Trophoblast cell (in vitro differentiated cells and primary cell): Measurements from ENCODE around the gene CDCA7L.

ENCODE experiments used
- DNase-seq, 2 donors: peaks; one replicate each; pipeline ENCODE4 v3.0.0-alpha.2; 2016
- H2AFZ ChIP-seq: 2 replicates; pipeline ENCODE4 v1.6.1; 2013; ENCODE audit warnings: low read length, moderate library complexity, mild to moderate bottlenecking; ENCODE audit not compliant: insufficient read depth, poor library complexity
- H2AK5ac ChIP-seq: 2 replicates; pipeline ENCODE4 v1.6.1; 2013; ENCODE audit warnings: mild to moderate bottlenecking, low read length
- H2BK120ac ChIP-seq: 2 replicates; pipeline ENCODE4 v1.6.1; 2013; ENCODE audit warnings: low read length, mild to moderate bottlenecking, moderate library complexity; ENCODE audit not compliant: insufficient read depth, poor library complexity
- H2BK12ac ChIP-seq: 2 replicates; pipeline ENCODE4 v1.6.1; 2013; ENCODE audit warnings: mild to moderate bottlenecking, low read length, moderate library complexity
- H2BK5ac ChIP-seq: 2 replicates; pipeline ENCODE4 v1.6.1; 2013; ENCODE audit warnings: low read length, low read depth, moderate library complexity, mild to moderate bottlenecking; ENCODE audit not compliant: poor library complexity
- H3K14ac ChIP-seq: 2 replicates; pipeline ENCODE4 v1.6.1; 2013; ENCODE audit warnings: mild to moderate bottlenecking, low read length
- H3K18ac ChIP-seq: 2 replicates; pipeline ENCODE4 v1.6.1; 2013; ENCODE audit warnings: mild to moderate bottlenecking, low read length
- H3K23ac ChIP-seq: 2 replicates; pipeline ENCODE4 v1.6.1; 2013; ENCODE audit warnings: low read length
- H3K27ac ChIP-seq: 2 replicates; pipeline ENCODE4 v1.5.1; 2013; ENCODE audit warnings: low read depth, mild to moderate bottlenecking, inconsistent platforms, low read length, moderate library complexity
- H3K27me3 ChIP-seq: 2 replicates; pipeline ENCODE4 v1.6.1; 2013; ENCODE audit warnings: inconsistent platforms, mild to moderate bottlenecking, low read length, moderate library complexity; ENCODE audit not compliant: insufficient read depth
- H3K36me3 ChIP-seq, 2 experiments: 1 replicate in 1 of 2; 2 replicates in 1 of 2; pipeline ENCODE4 v1.6.1; 2013; ENCODE audit warnings: low read length in 2 of 2, mild to moderate bottlenecking in 2 of 2, moderate library complexity in 1 of 2; ENCODE audit not compliant: insufficient read depth in 2 of 2, control insufficient read depth in 1 of 2
- H3K4ac ChIP-seq: 2 replicates; pipeline ENCODE4 v1.6.1; 2013; ENCODE audit warnings: low read depth, mild to moderate bottlenecking, low read length, moderate library complexity
- H3K4me1 ChIP-seq, 2 experiments: 1 replicate in 1 of 2; 2 replicates in 1 of 2; pipeline ENCODE4 v1.6.1; 2013; ENCODE audit warnings: low read length in 2 of 2, mild to moderate bottlenecking in 2 of 2, moderate library complexity in 1 of 2; ENCODE audit not compliant: insufficient read depth in 2 of 2, control insufficient read depth in 1 of 2
- H3K4me2 ChIP-seq: 2 replicates; pipeline ENCODE4 v1.6.1; 2013; ENCODE audit warnings: inconsistent platforms, mild to moderate bottlenecking, low read length, moderate library complexity
- H3K4me3 ChIP-seq: 2 replicates; pipeline ENCODE4 v1.5.1; 2013; ENCODE audit warnings: mild to moderate bottlenecking, low read depth, low read length, inconsistent platforms
- H3K79me1 ChIP-seq: one replicate; pipeline ENCODE4 v1.6.1; 2013; ENCODE audit warnings: low read length
- H3K79me2 ChIP-seq: 2 replicates; pipeline ENCODE4 v1.6.1; 2013; ENCODE audit warnings: low read length, mild to moderate bottlenecking; ENCODE audit not compliant: control insufficient read depth, insufficient read depth, poor library complexity
- H3K9ac ChIP-seq: 2 replicates; pipeline ENCODE4 v1.6.1; 2013; ENCODE audit warnings: mild to moderate bottlenecking, low read length
- H3K9me3 ChIP-seq: 2 replicates; pipeline ENCODE4 v1.6.1; 2013; ENCODE audit warnings: low read depth, mild to moderate bottlenecking, control low read depth, inconsistent platforms, low read length; ENCODE audit not compliant: insufficient read depth
- H4K12ac ChIP-seq: 2 replicates; pipeline ENCODE4 v1.6.1; 2013; ENCODE audit warnings: low read depth, mild to moderate bottlenecking, low read length, moderate library complexity
- H4K8ac ChIP-seq: 2 replicates; pipeline ENCODE4 v1.6.1; 2013; ENCODE audit warnings: low read depth, mild to moderate bottlenecking, low read length, moderate library complexity
- H4K91ac ChIP-seq: one replicate; pipeline ENCODE4 v1.6.1; 2013; ENCODE audit warnings: low read depth, mild to moderate bottlenecking, low read length, moderate library complexity
- WGBS: extraction: QIAGEN DNeasy Blood & Tissue Kit; methylation state at CpG from one replicate; pipeline ENCODE4 v1.1.7; 2013; ENCODE audit warnings: missing lambda C conversion rate; ENCODE audit not compliant: insufficient read length, insufficient coverage; ENCODE audit errors: extremely low coverage; 5-methylcytosine and 5-hydroxymethylcytosine counted together

Gene CDCA7L

DNA sequence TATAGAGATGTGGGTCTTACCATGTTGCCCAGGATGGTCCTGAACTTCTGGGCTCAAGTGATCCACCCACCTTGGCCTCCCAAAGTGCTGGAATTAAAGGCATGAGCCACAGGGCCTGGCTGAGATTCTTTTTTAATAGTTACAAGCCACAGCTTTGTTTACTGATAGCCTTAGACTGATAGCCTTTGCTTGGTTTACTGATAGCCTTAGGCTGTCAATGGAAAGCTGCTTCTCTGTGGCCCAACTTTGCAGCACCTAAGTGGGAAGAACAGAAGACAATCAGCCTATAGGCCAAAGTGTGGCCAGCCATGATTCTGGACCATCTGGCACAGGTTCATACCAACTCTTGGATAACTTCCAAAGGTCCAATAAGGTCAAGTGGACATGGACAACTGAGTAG, 24.1 kb upstream of the CDCA7L start:
- no peak overlapping the region for H3K23ac ChIP-seq
- no peak overlapping the region for H2AK5ac ChIP-seq
- H3K18ac ChIP-seq = no peak overlapping the region
- H3K4ac ChIP-seq = no peak overlapping the region
- no peaks in the 10 kb centered on the region for H3K36me3 ChIP-seq
- H4K12ac ChIP-seq = no peak overlapping the region
- no peaks in the 10 kb centered on the region for H3K79me1 ChIP-seq
- no peaks in the 10 kb centered on the region for H3K27me3 ChIP-seq
- no peak overlapping the region for H3K4me2 ChIP-seq
- peak in 1 of 2 donors; percentile 10 for DNase-seq
- H3K27ac ChIP-seq = no peak overlapping the region
- H3K9me3 ChIP-seq = no peaks in the 10 kb centered on the region
- no peak overlapping the region for H4K91ac ChIP-seq
- H3K14ac ChIP-seq = no peak overlapping the region
- no peak overlapping the region for H2AFZ ChIP-seq
- H2BK120ac ChIP-seq = no peak overlapping the region
- no peaks in the 10 kb centered on the region for H3K4me1 ChIP-seq
- H4K8ac ChIP-seq = no peak overlapping the region
- H2BK5ac ChIP-seq = no peak overlapping the region
- H3K9ac ChIP-seq = no peak overlapping the region
- H2BK12ac ChIP-seq = no peak overlapping the region
- H3K4me3 ChIP-seq = no peak overlapping the region
- no peaks in the 10 kb centered on the region for H3K79me2 ChIP-seq

- Histone ChIP-seq H3K4me3 (no peak overlapping the region), H3K27me3 (peaks cover 3% of the 10 kb centered on the region), H3K4me2 (no peak overlapping the region), H2AK5ac (no peak overlapping the region), H3K9ac (no peak overlapping the region), H3K23ac (no peak overlapping the region), H2BK12ac (no peak overlapping the region), H4K12ac (no peak overlapping the region), H2AFZ (no peak overlapping the region), H4K8ac (no peak overlapping the region), H4K91ac (no peak overlapping the region), H3K4me1 (no peaks in the 10 kb centered on the region), H3K79me2 (no peaks in the 10 kb centered on the region), H3K9me3 (no peaks in the 10 kb centered on the region), H3K36me3 (no peaks in the 10 kb centered on the region), H3K18ac (no peak overlapping the region), H3K4ac (no peak overlapping the region), H3K27ac (no peak overlapping the region), H3K79me1 (no peaks in the 10 kb centered on the region), H3K14ac (no peak overlapping the region), H2BK5ac (no peak overlapping the region), H2BK120ac (no peak overlapping the region)
- WGBS = no CpG with 5 or more reads among the region's 8 CpGs
- no peak for DNase-seq
Measured at GRCh38 chr7:21967598-21968003, 21.9 kb upstream of the CDCA7L start.

GRCh38 chr7:21966271-21966670, 20.6 kb upstream of the CDCA7L start:
- Histone ChIP-seq H2BK5ac (no peak overlapping the region), H4K8ac (no peak overlapping the region), H4K91ac (no peak overlapping the region), H3K79me1 (no peaks in the 10 kb centered on the region), H3K18ac (no peak overlapping the region), H3K9me3 (no peaks in the 10 kb centered on the region), H3K14ac (no peak overlapping the region), H4K12ac (no peak overlapping the region), H2AFZ (no peak overlapping the region), H3K36me3 (no peaks in the 10 kb centered on the region), H2AK5ac (no peak overlapping the region), H3K4me1 (no peaks in the 10 kb centered on the region), H3K27ac (no peak overlapping the region), H3K23ac (no peak overlapping the region), H3K9ac (no peak overlapping the region), H3K79me2 (no peaks in the 10 kb centered on the region), H2BK120ac (no peak overlapping the region), H3K4ac (no peak overlapping the region), H2BK12ac (no peak overlapping the region), H3K27me3 (peaks cover 3% of the 10 kb centered on the region), H3K4me2 (no peak overlapping the region), H3K4me3 (no peak overlapping the region)
- DNase-seq = no peak
- no CpG with 5 or more reads among the region's 1 CpG for WGBS

- no peaks in the 10 kb centered on the region for H3K4me1 ChIP-seq
- no peaks in the 10 kb centered on the region for H3K79me1 ChIP-seq
- no peak overlapping the region for H4K12ac ChIP-seq
- no peak overlapping the region for H2BK12ac ChIP-seq
- H3K27me3 ChIP-seq = peaks cover 3% of the 10 kb centered on the region
- H3K79me2 ChIP-seq = no peaks in the 10 kb centered on the region
- no peak overlapping the region for H2BK120ac ChIP-seq
- H4K91ac ChIP-seq = no peak overlapping the region
- H3K36me3 ChIP-seq = no peaks in the 10 kb centered on the region
- H3K9ac ChIP-seq = no peak overlapping the region
- H3K4ac ChIP-seq = no peak overlapping the region
- no CpG with 5 or more reads among the region's 1 CpG for WGBS
- no peak overlapping the region for H3K14ac ChIP-seq
- H3K9me3 ChIP-seq = no peaks in the 10 kb centered on the region
- H3K4me2 ChIP-seq = no peak overlapping the region
- H3K18ac ChIP-seq = no peak overlapping the region
- H3K23ac ChIP-seq = no peak overlapping the region
- H2BK5ac ChIP-seq = no peak overlapping the region
- no peak overlapping the region for H2AFZ ChIP-seq
- no peak overlapping the region for H4K8ac ChIP-seq
- no peak overlapping the region for H2AK5ac ChIP-seq
- peak in 1 of 2 donors; percentile 39 for DNase-seq
- H3K27ac ChIP-seq = no peak overlapping the region
- no peak overlapping the region for H3K4me3 ChIP-seq
Measured at GRCh38 chr7:21965291-21965690, 19.6 kb upstream of the CDCA7L start.
